Caki2 (cell line): ENCODE data around the gene TTLL5. TPM values are rescaled to one million over a fixed set of nuclear protein-coding genes. Genes with fewer than 3 reads are reported as not detected.
"Not testable (repeated sequence)": the region's sequence is repeated elsewhere in the genome, so short reads cannot be mapped to it uniquely, and the experiment has no call there.

Experiments used
- DNase-seq: peaks from one replicate; pipeline ENCODE4 v3.0.0-alpha.2; 2015; ENCODE audit warnings: low read depth
- in situ Hi-C: cut with HindIII; loops from 2 replicates; pipeline ENCODE4 v1.10.0; 2016; ENCODE audit warnings: low sequenced_read_pairs, low pct_unique_long_range_greater_than_20kb, mixed read lengths
- total RNA-seq: library from RNA; depleted of rRNA; stranded (reverse); fragments of >200 nt; shearing (Covaris generic); gene quantifications from 2 replicates; pipeline ENCODE4 v1.2.3, GENCODE V29; 2014; ENCODE audit warnings: low replicate concordance

Gene TTLL5
- total RNA-seq, 1 experiment from 2014 or later: 35.3 TPM

- in situ Hi-C loops: no loop called here
- no peak for DNase-seq
Measured at GRCh38 chr14:75907756-75908359, 246.8 kb downstream of the TTLL5 start.

- in situ Hi-C loops: no loop called here
- DNase-seq: no peak
Measured at GRCh38 chr14:75909630-75910029, 248.6 kb downstream of the TTLL5 start.

GRCh38 chr14:75910048-75910447 is 249.0 kb downstream of the TTLL5 start:
- no peak for DNase-seq
- in situ Hi-C loops: no loop called here

- in situ Hi-C loops: no loop called here
- DNase-seq: no peak
Measured at GRCh38 chr14:75911883-75912282, 250.8 kb downstream of the TTLL5 start.

- in situ Hi-C loops: no loop called here
- no peak for DNase-seq
Measured at GRCh38 chr14:75913183-75913582, 252.1 kb downstream of the TTLL5 start.

GRCh38 chr14:75915045-75915444 is 254.0 kb downstream of the TTLL5 start:
- DNase-seq: no peak
- in situ Hi-C loops: no loop called here

- no peak for DNase-seq
- in situ Hi-C loops: no loop called here
Measured at GRCh38 chr14:75917322-75917945, 256.4 kb downstream of the TTLL5 start.

- in situ Hi-C loops: no loop called here
- DNase-seq: no peak
Measured at GRCh38 chr14:75917946-75918335, 256.9 kb downstream of the TTLL5 start.

- DNase-seq, in situ Hi-C loops: not testable (repeated sequence)
Measured at GRCh38 chr14:75920421-75920820, 259.4 kb downstream of the TTLL5 start.

GRCh38 chr14:75925141-75925840 is 264.2 kb downstream of the TTLL5 start:
- DNase-seq, in situ Hi-C loops: not testable (repeated sequence)

- in situ Hi-C loops: no loop called here
- no peak for DNase-seq
Measured at GRCh38 chr14:75926431-75927115, 265.5 kb downstream of the TTLL5 start.

GRCh38 chr14:75927564-75928087 is 266.6 kb downstream of the TTLL5 start:
- DNase-seq: no peak
- in situ Hi-C loops: no loop called here

GRCh38 chr14:75928690-75929181 is 267.7 kb downstream of the TTLL5 start:
- in situ Hi-C loops: no loop called here
- DNase-seq: no peak

GRCh38 chr14:75933712-75934296 is 272.8 kb downstream of the TTLL5 start:
- DNase-seq: no peak
- in situ Hi-C loops: no loop called here

GRCh38 chr14:75934998-75935628 is 274.1 kb downstream of the TTLL5 start:
- no peak for DNase-seq
- in situ Hi-C loops: no loop called here

GRCh38 chr14:75939200-75939599 is 278.2 kb downstream of the TTLL5 start:
- in situ Hi-C loops: no loop called here

GRCh38 chr14:75941030-75941429 is 280.0 kb downstream of the TTLL5 start:
- no peak for DNase-seq
- in situ Hi-C loops: no loop called here

More at GRCh38 chr14:75939200-75939599, 278.2 kb downstream of the TTLL5 start:
- DNase-seq: no peak
